Spleen (tissue), 7 donors: ENCODE data around the gene NEURL4.

Experiments used
- POLR2A ChIP-seq, 3 donors: fragments of 450-650 bp; IDR thresholded peaks; one replicate each; pipeline ENCODE4 v1.5.1; 2017; ENCODE audit warnings: antibody characterized with exemption in 3 of 3, mild to moderate bottlenecking in 1 of 3
- TF ChIP-seq, protein P1 (sequence below), 11 experiments: fragments of 200-600 bp in 7 of 11; fragments of 450-650 bp in 4 of 11; sonication (generic) in 4 of 11; IDR thresholded peaks in 8 of 11; conservative IDR thresholded peaks in 3 of 11; 1 replicate in 7 of 11; 2 replicates in 4 of 11; pipeline versions ENCODE4 v1.4.0 to v1.8.0; 2016 to 2021; ENCODE audit warnings: antibody characterized with exemption in 11 of 11, inconsistent platforms in 4 of 11, mild to moderate bottlenecking in 1 of 11
- donor health status: DM: no; HTN: no; CAD: no; lungs with moderate emphysema.
- donor health status: DM: no; HTN: no; CAD: no.
- donor health status: DM: no; HTN: no; CAD: no.

DNA sequence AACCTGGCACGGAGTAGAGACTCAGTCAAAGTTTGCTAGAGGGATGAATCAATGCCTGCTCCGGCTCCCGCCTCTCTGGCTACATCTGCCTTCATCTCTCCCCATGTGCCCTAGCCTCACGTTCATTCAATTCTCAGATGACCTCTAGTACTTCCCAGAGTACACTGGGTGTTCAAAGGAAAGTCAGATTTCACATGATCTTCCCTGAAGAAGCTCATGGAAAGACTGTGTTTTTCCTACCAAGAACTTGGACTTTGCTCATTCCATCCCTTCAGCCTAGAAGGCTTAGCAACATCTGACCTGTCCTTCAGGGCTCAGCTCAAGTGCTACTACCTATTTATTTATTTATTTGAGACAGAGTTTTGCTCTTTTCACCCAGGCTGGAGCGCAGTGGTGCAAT lies 40.7 kb upstream of the NEURL4 start:
- TF ChIP-seq, protein P1, sequence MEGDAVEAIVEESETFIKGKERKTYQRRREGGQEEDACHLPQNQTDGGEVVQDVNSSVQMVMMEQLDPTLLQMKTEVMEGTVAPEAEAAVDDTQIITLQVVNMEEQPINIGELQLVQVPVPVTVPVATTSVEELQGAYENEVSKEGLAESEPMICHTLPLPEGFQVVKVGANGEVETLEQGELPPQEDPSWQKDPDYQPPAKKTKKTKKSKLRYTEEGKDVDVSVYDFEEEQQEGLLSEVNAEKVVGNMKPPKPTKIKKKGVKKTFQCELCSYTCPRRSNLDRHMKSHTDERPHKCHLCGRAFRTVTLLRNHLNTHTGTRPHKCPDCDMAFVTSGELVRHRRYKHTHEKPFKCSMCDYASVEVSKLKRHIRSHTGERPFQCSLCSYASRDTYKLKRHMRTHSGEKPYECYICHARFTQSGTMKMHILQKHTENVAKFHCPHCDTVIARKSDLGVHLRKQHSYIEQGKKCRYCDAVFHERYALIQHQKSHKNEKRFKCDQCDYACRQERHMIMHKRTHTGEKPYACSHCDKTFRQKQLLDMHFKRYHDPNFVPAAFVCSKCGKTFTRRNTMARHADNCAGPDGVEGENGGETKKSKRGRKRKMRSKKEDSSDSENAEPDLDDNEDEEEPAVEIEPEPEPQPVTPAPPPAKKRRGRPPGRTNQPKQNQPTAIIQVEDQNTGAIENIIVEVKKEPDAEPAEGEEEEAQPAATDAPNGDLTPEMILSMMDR (IDR thresholded peaks at IDR 0.05 in 8 of 11, conservative IDR thresholded peaks at IDR 0.05 in 3 of 11) = no peak
- TF ChIP-seq POLR2A (IDR thresholded peaks at IDR 0.05) = no peak
